Myometrial cell (primary cell): ENCODE measurements around the gene MVK. TPM values are rescaled to one million over a fixed set of nuclear protein-coding genes. Genes with fewer than 3 reads are reported as not detected.

Source experiments
- total RNA-seq: library from RNA; depleted of rRNA; stranded (reverse); fragments of >200 nt; gene quantifications from 2 replicates; pipeline ENCODE4 v1.2.3, GENCODE V29; 2015

Gene MVK
- total RNA-seq: 70.2 and 120 TPM in 2 replicates

DNA sequence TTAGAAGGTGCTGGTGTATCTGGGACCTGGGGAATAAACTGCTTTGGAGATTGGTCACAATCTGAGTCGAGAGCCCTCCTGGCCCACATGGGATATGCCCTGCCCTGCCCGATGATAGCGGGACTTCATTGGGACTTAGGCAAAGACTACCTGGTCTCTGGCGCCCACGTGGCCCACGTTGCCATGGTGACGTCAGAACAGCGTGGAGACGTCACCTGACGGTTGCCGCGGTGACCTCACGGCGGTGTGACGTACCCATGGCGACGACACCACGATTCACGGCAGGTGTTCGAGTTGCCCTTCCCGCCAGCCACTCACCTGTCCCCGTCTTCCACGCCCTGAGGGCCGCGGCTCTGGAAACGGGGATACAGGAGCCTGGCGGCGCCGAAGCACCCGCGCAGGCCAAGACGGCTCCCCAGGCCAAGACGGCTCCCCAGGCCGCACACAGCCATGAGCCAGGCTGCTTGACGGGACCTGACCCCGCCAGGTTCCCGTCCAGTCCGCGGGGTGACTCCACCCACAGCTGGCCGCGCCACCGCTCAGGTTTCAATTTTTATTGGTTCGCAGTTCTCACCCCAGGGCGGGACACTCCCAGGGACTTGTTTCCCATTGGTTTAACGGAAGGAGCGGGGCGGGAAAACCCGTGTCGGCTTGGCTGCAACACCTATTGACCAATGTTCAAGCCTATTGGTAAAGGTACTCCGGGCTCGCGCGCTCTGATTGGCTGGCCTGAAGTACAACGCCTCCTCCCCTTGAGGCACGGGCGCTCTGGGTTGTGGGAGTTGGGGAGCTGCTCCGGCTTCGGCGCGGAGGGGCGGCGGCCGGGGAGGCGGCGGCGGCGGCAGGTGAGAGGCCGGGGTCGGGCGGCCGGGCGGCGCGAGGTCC is at the start of gene MVK, which contains the start of gene MMAB:
Gene MVK (plus strand): TSS at position 766 of the 885 bp plus-strand sequence. CDS start 1,029 bp downstream, outside the sequence.
Gene MMAB (minus strand): TSS at position 476 of the 885 bp plus-strand sequence. CDS start 24 bp downstream, at position 452.

Other genes with a start within 250 kb of the MVK start
- gene MYO1H, start 225.9 kb upstream of the MVK start, total RNA-seq: not detected in 2 replicates
- 57.2 and 65.2 TPM in 2 replicates for gene KCTD10, start 96.5 kb upstream of the MVK start, total RNA-seq
- gene UBE3B, start 96.2 kb upstream of the MVK start, total RNA-seq: 42.4 and 42.5 TPM in 2 replicates
- 126 and 129 TPM in 2 replicates for gene MMAB, start 290 bp upstream of the MVK start, total RNA-seq
- gene FAM222A, start 140.0 kb downstream of the MVK start, total RNA-seq: 0.58 and 0.71 TPM in 2 replicates